GM12878 (cell line): ENCODE results near the gene PNMT. TPM values are rescaled to one million over a fixed set of nuclear protein-coding genes. Genes with fewer than 3 reads are reported as not detected.
A peak's percentile ranks its signal among the peaks of the same experiment; 100 is the strongest.

Source experiments
- ATAC-seq: fragments of 200-7000 bp; cut with Tn5 transposase; 3 replicates; pipeline ENCODE4 v1.9.1; 2020; ENCODE audit warnings: mild to moderate bottlenecking, moderate library complexity
- BruUV-seq: library from RNA; stranded (reverse); fragments of 400-500 nt; replicated peaks from 2 replicates; lab custom pipeline; 2021; lab: Mats Ljungman, UMichigan
- CTCF ChIA-PET: fragments of 300-600 bp; sonication (Branson Sonifier 250); formaldehyde crosslinking; extraction: SDS; loops from one replicate; lab custom pipeline; 2021; ENCODE audit warnings: inconsistent platforms; lab: Yijun Ruan, JAX
- POLR2A ChIA-PET: fragments of 350-600 bp; formaldehyde crosslinking; extraction: SDS; loops from one replicate; lab custom pipeline; 2021; ENCODE audit warnings: inconsistent platforms; lab: Charles Lee
- RAD21 ChIA-PET: fragments of 300-600 bp; sonication (Branson Sonifier 250); formaldehyde crosslinking; loops from one replicate; lab custom pipeline; 2023; ENCODE audit warnings: antibody characterized with exemption; ENCODE audit not compliant: unreplicated experiment; lab: Charles Lee
- SMC1A ChIA-PET: fragments of 300-600 bp; sonication (Branson Sonifier 250); formaldehyde crosslinking; loops from one replicate; lab custom pipeline; 2023; ENCODE audit not compliant: unreplicated experiment, uncharacterized antibody; lab: Charles Lee
- DNase-seq: peaks from one replicate; pipeline ENCODE4 v3.0.0-alpha.2; 2011; ENCODE audit warnings: low read depth, low spot score
- FAIRE-seq: peaks from 3 replicates; lab custom pipeline; 2011; peaks lifted over from hg19 to GRCh38; lab: Jason Lieb, UNC
- H2AFZ ChIP-seq: 2 replicates; pipeline ENCODE4 v1.6.0; 2011; ENCODE audit warnings: low read depth, low read length, control low read depth; ENCODE audit not compliant: control insufficient read depth
- H3K27ac ChIP-seq: 2 replicates; pipeline ENCODE4 v1.5.1; 2011; ENCODE audit warnings: control low read depth; ENCODE audit not compliant: control insufficient read depth, insufficient read depth
- H3K27me3 ChIP-seq, 2 experiments: replicated peaks in 1 of 2; 2 replicates each; pipeline versions ENCODE4 v1.6.0 to v1.6.1; 2011; ENCODE audit warnings: low read length in 1 of 2; ENCODE audit not compliant: control insufficient read depth in 2 of 2, insufficient read depth in 2 of 2
- H3K36me3 ChIP-seq, 2 experiments: 2 replicates each; pipeline ENCODE4 v1.5.1; 2011; ENCODE audit warnings: low read length in 1 of 2; ENCODE audit not compliant: control insufficient read depth in 2 of 2, insufficient read depth in 2 of 2
- H3K4me1 ChIP-seq: 2 replicates; pipeline ENCODE4 v1.6.1; 2011; ENCODE audit warnings: mild to moderate bottlenecking, low read length, moderate library complexity, mixed read lengths; ENCODE audit not compliant: control insufficient read depth, insufficient read depth
- H3K4me2 ChIP-seq: 2 replicates; pipeline ENCODE4 v1.6.0; 2011; ENCODE audit warnings: control low read depth; ENCODE audit not compliant: control insufficient read depth, insufficient read depth
- H3K4me3 ChIP-seq: fragments of 200-600 bp; sonication (generic); 2 replicates; pipeline ENCODE4 v1.5.1; 2016
- H3K79me2 ChIP-seq: 2 replicates; pipeline ENCODE4 v1.6.0; 2011; ENCODE audit warnings: low read length; ENCODE audit not compliant: control insufficient read depth, insufficient read depth
- H3K9ac ChIP-seq: 2 replicates; pipeline ENCODE4 v1.8.0; 2011; ENCODE audit warnings: low read length, control low read depth, mixed read lengths; ENCODE audit not compliant: control insufficient read depth, insufficient read depth
- H3K9me3 ChIP-seq: replicated peaks from 3 replicates; pipeline ENCODE4 v1.5.1; 2011; ENCODE audit warnings: mild to moderate bottlenecking, low read length; ENCODE audit not compliant: control insufficient read depth, insufficient read depth
- H4K20me1 ChIP-seq: 2 replicates; pipeline ENCODE4 v1.6.0; 2011; ENCODE audit not compliant: control insufficient read depth, insufficient read depth
- BCL11A ChIP-seq: IDR thresholded peaks from 2 replicates; pipeline ENCODE4 v1.6.1; 2011; ENCODE audit warnings: low read depth, low read length
- BMI1 ChIP-seq: fragments of 450-650 bp; IDR thresholded peaks from 2 replicates; pipeline ENCODE4 v1.6.1; 2016; ENCODE audit warnings: mild to moderate bottlenecking, moderate library complexity, borderline replicate concordance
- CHD4 ChIP-seq: fragments of 200-600 bp; sonication (generic); IDR thresholded peaks from 2 replicates; pipeline ENCODE4 v1.6.1; 2016; ENCODE audit warnings: mild to moderate bottlenecking
- CREB1 ChIP-seq: IDR thresholded peaks from 2 replicates; pipeline ENCODE4 v1.6.1; 2012; ENCODE audit warnings: low read depth, mild to moderate bottlenecking, inconsistent platforms
- CREM ChIP-seq: IDR thresholded peaks from 2 replicates; pipeline ENCODE4 v1.6.1; 2014; ENCODE audit warnings: antibody characterized with exemption, low read depth
- JUNB ChIP-seq: IDR thresholded peaks from 2 replicates; pipeline ENCODE4 v1.6.1; 2016; ENCODE audit warnings: antibody characterized with exemption, mild to moderate bottlenecking
- KLF5 ChIP-seq: fragments of 450-650 bp; IDR thresholded peaks from 2 replicates; pipeline ENCODE4 v1.6.1; 2014; ENCODE audit warnings: mild to moderate bottlenecking; ENCODE audit not compliant: partially characterized antibody
- MTA3 ChIP-seq: IDR thresholded peaks from 2 replicates; pipeline ENCODE4 v1.6.1; 2012; ENCODE audit warnings: low read length, inconsistent platforms, borderline replicate concordance
- NFIC ChIP-seq: IDR thresholded peaks from 2 replicates; pipeline ENCODE4 v1.6.1; 2012; ENCODE audit warnings: low read depth, mild to moderate bottlenecking, inconsistent platforms, low read length, moderate library complexity
- NFXL1 ChIP-seq: fragments of 450-650 bp; IDR thresholded peaks from 2 replicates; pipeline ENCODE4 v1.6.1; 2017; ENCODE audit warnings: antibody characterized with exemption, mild to moderate bottlenecking, borderline replicate concordance
- RAD51 ChIP-seq: fragments of 450-650 bp; IDR thresholded peaks from 2 replicates; pipeline ENCODE4 v1.6.1; 2016; ENCODE audit warnings: moderate library complexity, mild to moderate bottlenecking, inconsistent platforms
- RFX5 ChIP-seq: IDR thresholded peaks from 2 replicates; pipeline ENCODE4 v1.6.1; 2011; ENCODE audit warnings: low read depth, low read length, improper control_type of control experiment
- SRF ChIP-seq, 2 experiments: IDR thresholded peaks; 2 replicates each; pipeline ENCODE4 v1.6.1; 2011; ENCODE audit warnings: low read depth in 2 of 2, low read length in 2 of 2, mild to moderate bottlenecking in 1 of 2, moderate library complexity in 1 of 2
- YY1 ChIP-seq: IDR thresholded peaks from 2 replicates; pipeline ENCODE4 v1.6.1; 2011; ENCODE audit warnings: low read depth, mild to moderate bottlenecking, low read length
- ZBTB4 ChIP-seq: fragments of 450-650 bp; formaldehyde crosslinking; IDR thresholded peaks from 2 replicates; pipeline ENCODE4 v1.4.0; 2022; ENCODE audit warnings: mild to moderate bottlenecking, moderate library complexity
- ZNF274 ChIP-seq: IDR thresholded peaks from one replicate; pipeline ENCODE4 v1.8.0; 2011; ENCODE audit not compliant: insufficient read length, insufficient read depth
- WGBS: methylation state at CpG from one replicate; pipeline ENCODE4 v1.1.6; 2016; ENCODE audit warnings: low lambda C conversion rate; ENCODE audit not compliant: insufficient replicate concordance, insufficient coverage; ENCODE audit errors: missing lambda C conversion rate; 5-methylcytosine and 5-hydroxymethylcytosine counted together
- in situ Hi-C: fragments of 300-500 bp; cut with MboI; formaldehyde crosslinking; loops from 9 replicates; pipeline ENCODE4 v1.14.3; 2018; ENCODE audit warnings: mixed read lengths
- intact Hi-C: fragments of 100-400 bp; cut with micrococcal nuclease; formaldehyde crosslinking; loops from one replicate; pipeline ENCODE4 v1.14.2; 2022; ENCODE audit not compliant: unreplicated experiment
- polyA plus RNA-seq, 11 experiments: library from polyadenylated mRNA; depleted of rRNA in 4 of 11; unstranded in 6 of 11; stranded (reverse) in 5 of 11; fragments of >200 nt; fragmentation: Nextera tagmentation in 4 of 11; fragmentation: Illumina TruSeq in 1 of 11; extraction: Ambion mirVana in 4 of 11; extraction: Trizol in 1 of 11; gene quantifications; 1 replicate in 1 of 11; 2 replicates in 10 of 11; pipeline versions ENCODE4 v1.2.1 to v1.2.3, GENCODE V29; 2011 to 2016; ENCODE audit warnings: inconsistent platforms in 2 of 11, missing spikeins in 2 of 11, low read depth in 1 of 11
- total RNA-seq, 4 experiments: library from RNA; depleted of rRNA in 3 of 4; stranded (reverse); fragments of >200 nt in 3 of 4; fragmentation: Illumina TruSeq in 1 of 4; extraction: Trizol in 1 of 4; gene quantifications; 2 replicates each; pipeline versions ENCODE4 v1.2.1 to v1.2.3, GENCODE V29; 2013 to 2021

The PNMT gene
- total and polyA plus RNA-seq, 10 of the 15 experiments (the other 5 are each of a cell fraction or from before 2014, with no cell fraction given): not detected

GRCh38 chr17:39622380-39623006, 45.8 kb upstream of the PNMT start:
- Histone ChIP-seq H2AFZ (peak overlapping the region; percentile 93), H3K27me3 (peaks cover 4 to 7% of the 10 kb centered on the region in 2 experiments), H3K4me1 (peaks cover 5% of the 10 kb centered on the region), H3K9me3 (no peaks in the 10 kb centered on the region), H4K20me1 (no peaks in the 10 kb centered on the region), H3K27ac (no peak overlapping the region), H3K4me3 (peak overlapping the region; percentile 46; the same call in 1 of the 2 replicates), H3K36me3 (no peaks in the 10 kb centered on the region), H3K9ac (peak overlapping the region; percentile 14; the same call in 1 of the 2 replicates), H3K4me2 (peak overlapping the region; percentile 98), H3K79me2 (no peaks in the 10 kb centered on the region)
- POLR2A ChIA-PET: no interaction called here
- in situ Hi-C loops (loop anchor here (5.0 kb wide), 2 partner anchors 130 to 360 kb away; partner anchors contain the start of gene PSMD3), intact Hi-C loops (loop anchor here (1.0 to 5.0 kb wide), 6 partner anchors 74 to 405 kb away; partner anchors contain the start of genes IKZF3, MIEN1 and PSMD3)
- CTCF ChIA-PET: interaction anchor here (0.6 to 8.9 kb wide), 41 partner anchors 8 to 501 kb away, joined by 3 to 225 read pairs (median 6); partner anchors contain the start of genes IKZF3, MIEN1, PNMT and PSMD3
- 19% methylated on average over 15 of the region's 16 CpGs for WGBS
- TF ChIP-seq BCL11A (no peak), NFIC (no peak), YY1 (peak; percentile 76), CREB1 (0 out of 2 replicates have a peak, but pooled peaks have one; percentile 48), MTA3 (no peak), KLF5 (no peak), RAD51 (no peak), CREM (peak; percentile 61; the same call in 1 of the 2 replicates), ZBTB4 (CRISPR knock-in tag) (no peak), BMI1 (no peak), RFX5 (no peak), NFXL1 (no peak), SRF (IDR thresholded peaks at IDR 0.05; ENCODE audit: low read depth in 2 of 2, low read length in 2 of 2) (no peak), CHD4 (no peak), ZNF274 (no peak), JUNB (peak; percentile 66)
- ATAC-seq (peak; percentile 75), FAIRE-seq (peak; percentile 52), DNase-seq (no peak)
- RAD21 ChIA-PET: interaction anchor here (0.6 to 5.6 kb wide), 18 partner anchors 11 to 464 kb away, joined by 3 to 54 read pairs (median 7); partner anchors contain the start of genes MIEN1 and PSMD3
- SMC1A ChIA-PET: interaction anchor here (1.0 to 5.4 kb wide), 15 partner anchors 9 to 358 kb away, joined by 3 to 36 read pairs (median 6); partner anchors contain the start of genes MIEN1, PSMD3 and STARD3
- BruUV-seq: no TSS peak
